GM12878 (cell line): ENCODE results near the gene CAMTA1. TPM values are rescaled to one million over a fixed set of nuclear protein-coding genes. Genes with fewer than 3 reads are reported as not detected.

Experiments
- ATAC-seq: fragments of 200-7000 bp; cut with Tn5 transposase; 3 replicates; pipeline ENCODE4 v1.9.1; 2020; ENCODE audit warnings: mild to moderate bottlenecking, moderate library complexity
- BruUV-seq: library from RNA; stranded (reverse); fragments of 400-500 nt; replicated peaks from 2 replicates; lab custom pipeline; 2021; lab: Mats Ljungman, UMichigan
- CTCF ChIA-PET: fragments of 300-600 bp; sonication (Branson Sonifier 250); formaldehyde crosslinking; extraction: SDS; loops from one replicate; lab custom pipeline; 2021; ENCODE audit warnings: inconsistent platforms; lab: Yijun Ruan, JAX
- POLR2A ChIA-PET: fragments of 350-600 bp; formaldehyde crosslinking; extraction: SDS; loops from one replicate; lab custom pipeline; 2021; ENCODE audit warnings: inconsistent platforms; lab: Charles Lee
- RAD21 ChIA-PET: fragments of 300-600 bp; sonication (Branson Sonifier 250); formaldehyde crosslinking; loops from one replicate; lab custom pipeline; 2023; ENCODE audit warnings: antibody characterized with exemption; ENCODE audit not compliant: unreplicated experiment; lab: Charles Lee
- SMC1A ChIA-PET: fragments of 300-600 bp; sonication (Branson Sonifier 250); formaldehyde crosslinking; loops from one replicate; lab custom pipeline; 2023; ENCODE audit not compliant: unreplicated experiment, uncharacterized antibody; lab: Charles Lee
- DNase-seq: peaks from one replicate; pipeline ENCODE4 v3.0.0-alpha.2; 2011; ENCODE audit warnings: low read depth, low spot score
- FAIRE-seq: peaks from 3 replicates; lab custom pipeline; 2011; peaks lifted over from hg19 to GRCh38; lab: Jason Lieb, UNC
- H2AFZ ChIP-seq: 2 replicates; pipeline ENCODE4 v1.6.0; 2011; ENCODE audit warnings: low read depth, low read length, control low read depth; ENCODE audit not compliant: control insufficient read depth
- H3K27ac ChIP-seq: 2 replicates; pipeline ENCODE4 v1.5.1; 2011; ENCODE audit warnings: control low read depth; ENCODE audit not compliant: control insufficient read depth, insufficient read depth
- H3K27me3 ChIP-seq, 2 experiments: replicated peaks in 1 of 2; 2 replicates each; pipeline versions ENCODE4 v1.6.0 to v1.6.1; 2011; ENCODE audit warnings: low read length in 1 of 2; ENCODE audit not compliant: control insufficient read depth in 2 of 2, insufficient read depth in 2 of 2
- H3K36me3 ChIP-seq, 2 experiments: 2 replicates each; pipeline ENCODE4 v1.5.1; 2011; ENCODE audit warnings: low read length in 1 of 2; ENCODE audit not compliant: control insufficient read depth in 2 of 2, insufficient read depth in 2 of 2
- H3K4me1 ChIP-seq: 2 replicates; pipeline ENCODE4 v1.6.1; 2011; ENCODE audit warnings: mild to moderate bottlenecking, low read length, moderate library complexity, mixed read lengths; ENCODE audit not compliant: control insufficient read depth, insufficient read depth
- H3K4me2 ChIP-seq: 2 replicates; pipeline ENCODE4 v1.6.0; 2011; ENCODE audit warnings: control low read depth; ENCODE audit not compliant: control insufficient read depth, insufficient read depth
- H3K4me3 ChIP-seq: fragments of 200-600 bp; sonication (generic); 2 replicates; pipeline ENCODE4 v1.5.1; 2016
- H3K79me2 ChIP-seq: 2 replicates; pipeline ENCODE4 v1.6.0; 2011; ENCODE audit warnings: low read length; ENCODE audit not compliant: control insufficient read depth, insufficient read depth
- H3K9ac ChIP-seq: 2 replicates; pipeline ENCODE4 v1.8.0; 2011; ENCODE audit warnings: low read length, control low read depth, mixed read lengths; ENCODE audit not compliant: control insufficient read depth, insufficient read depth
- H3K9me3 ChIP-seq: replicated peaks from 3 replicates; pipeline ENCODE4 v1.5.1; 2011; ENCODE audit warnings: mild to moderate bottlenecking, low read length; ENCODE audit not compliant: control insufficient read depth, insufficient read depth
- H4K20me1 ChIP-seq: 2 replicates; pipeline ENCODE4 v1.6.0; 2011; ENCODE audit not compliant: control insufficient read depth, insufficient read depth
- BCL11A ChIP-seq: IDR thresholded peaks from 2 replicates; pipeline ENCODE4 v1.6.1; 2011; ENCODE audit warnings: low read depth, low read length
- CHD1 ChIP-seq: IDR thresholded peaks from 2 replicates; pipeline ENCODE4 v1.6.1; 2012; ENCODE audit warnings: low read depth, low read length, improper control_type of control experiment
- ESRRA ChIP-seq: IDR thresholded peaks from 2 replicates; pipeline ENCODE4 v1.6.1; 2012; ENCODE audit warnings: mild to moderate bottlenecking, low read length, improper control_type of control experiment
- ETV6 ChIP-seq, 2 experiments: fragments of 450-650 bp in 1 of 2; IDR thresholded peaks in 1 of 2; conservative IDR thresholded peaks in 1 of 2; 2 replicates each; pipeline ENCODE4 v1.6.1; 2014; ENCODE audit warnings: antibody characterized with exemption in 1 of 2, borderline replicate concordance in 1 of 2, low read depth in 1 of 2, mild to moderate bottlenecking in 1 of 2, moderate library complexity in 1 of 2
- FOS ChIP-seq: IDR thresholded peaks from 3 replicates; pipeline ENCODE4 v1.6.1; 2011; ENCODE audit warnings: borderline replicate concordance; ENCODE audit not compliant: insufficient read length; ENCODE audit errors: extremely low read depth
- FOXK2 ChIP-seq: fragments of 450-650 bp; IDR thresholded peaks from 2 replicates; pipeline ENCODE4 v1.6.1; 2017; ENCODE audit warnings: mild to moderate bottlenecking, moderate library complexity
- GATAD2B ChIP-seq: fragments of 450-650 bp; conservative IDR thresholded peaks from 2 replicates; pipeline ENCODE4 v1.6.1; 2017; ENCODE audit warnings: low read depth, mild to moderate bottlenecking, moderate library complexity
- IKZF1 ChIP-seq: fragments of 450-650 bp; conservative IDR thresholded peaks from 2 replicates; pipeline ENCODE4 v1.6.1; 2017; ENCODE audit warnings: antibody characterized with exemption, mild to moderate bottlenecking
- NFYB ChIP-seq: IDR thresholded peaks from 2 replicates; pipeline ENCODE4 v1.6.1; 2011; ENCODE audit warnings: low read depth, mild to moderate bottlenecking, low read length, improper control_type of control experiment, moderate library complexity; ENCODE audit not compliant: insufficient read depth
- NR2C2 ChIP-seq: IDR thresholded peaks from 2 replicates; pipeline ENCODE4 v1.6.1; 2011; ENCODE audit warnings: borderline replicate concordance, low read depth; ENCODE audit not compliant: control insufficient read depth, insufficient read length
- REST ChIP-seq: IDR thresholded peaks from 2 replicates; pipeline ENCODE4 v1.6.1; 2012; ENCODE audit warnings: mild to moderate bottlenecking, low read depth, low read length
- SMAD5 ChIP-seq: IDR thresholded peaks from 2 replicates; pipeline ENCODE4 v1.6.1; 2016; ENCODE audit warnings: antibody characterized with exemption, low read depth
- SMARCA5 ChIP-seq: fragments of 450-650 bp; IDR thresholded peaks from 2 replicates; pipeline ENCODE4 v1.6.1; 2017; ENCODE audit warnings: mild to moderate bottlenecking
- ZBED1 ChIP-seq: IDR thresholded peaks from 2 replicates; pipeline ENCODE4 v1.6.1; 2016; ENCODE audit warnings: borderline replicate concordance
- ZNF217 ChIP-seq: fragments of 450-650 bp; IDR thresholded peaks from 2 replicates; pipeline ENCODE4 v1.6.1; 2017; ENCODE audit warnings: antibody characterized with exemption, mild to moderate bottlenecking
- ZNF687 ChIP-seq: fragments of 450-650 bp; IDR thresholded peaks from 2 replicates; pipeline ENCODE4 v1.6.1; 2017; ENCODE audit warnings: mild to moderate bottlenecking, moderate library complexity
- WGBS: methylation state at CpG from one replicate; pipeline ENCODE4 v1.1.6; 2016; ENCODE audit warnings: low lambda C conversion rate; ENCODE audit not compliant: insufficient replicate concordance, insufficient coverage; ENCODE audit errors: missing lambda C conversion rate; 5-methylcytosine and 5-hydroxymethylcytosine counted together
- in situ Hi-C: fragments of 300-500 bp; cut with MboI; formaldehyde crosslinking; loops from 9 replicates; pipeline ENCODE4 v1.14.3; 2018; ENCODE audit warnings: mixed read lengths
- intact Hi-C: fragments of 100-400 bp; cut with micrococcal nuclease; formaldehyde crosslinking; loops from one replicate; pipeline ENCODE4 v1.14.2; 2022; ENCODE audit not compliant: unreplicated experiment
- polyA plus RNA-seq, 11 experiments: library from polyadenylated mRNA; depleted of rRNA in 4 of 11; unstranded in 6 of 11; stranded (reverse) in 5 of 11; fragments of >200 nt; fragmentation: Nextera tagmentation in 4 of 11; fragmentation: Illumina TruSeq in 1 of 11; extraction: Ambion mirVana in 4 of 11; extraction: Trizol in 1 of 11; gene quantifications; 1 replicate in 1 of 11; 2 replicates in 10 of 11; pipeline versions ENCODE4 v1.2.1 to v1.2.3, GENCODE V29; 2011 to 2016; ENCODE audit warnings: inconsistent platforms in 2 of 11, missing spikeins in 2 of 11, low read depth in 1 of 11
- total RNA-seq, 4 experiments: library from RNA; depleted of rRNA in 3 of 4; stranded (reverse); fragments of >200 nt in 3 of 4; fragmentation: Illumina TruSeq in 1 of 4; extraction: Trizol in 1 of 4; gene quantifications; 2 replicates each; pipeline versions ENCODE4 v1.2.1 to v1.2.3, GENCODE V29; 2013 to 2021

Gene CAMTA1
- total and polyA plus RNA-seq, 10 of the 15 experiments (the other 5 are each of a cell fraction or from before 2014, with no cell fraction given), result 37.7 to 148 (median 76.4) TPM

- no peak for TF ChIP-seq ZNF687
- TF ChIP-seq, all 136 proteins: peak for 0
These were observed 499.7 kb downstream of the CAMTA1 start (continued) for GRCh38 chr1:7284839-7285435.

GRCh38 chr1:7285856-7286454 is 500.7 kb downstream of the CAMTA1 start:
- DNase-seq (no peak), ATAC-seq (no peak), FAIRE-seq (no peak)
- ChIA-PET CTCF (no interaction called here), RAD21 (no interaction called here), POLR2A (interaction anchor here (0.6 kb wide), 1 partner anchor 513 kb away, joined by 4 read pairs; no protein-coding TSS in a partner anchor), SMC1A (no interaction called here)
- Histone ChIP-seq H3K9ac (no peak overlapping the region), H3K27me3 (peaks cover 0 to 2% of the 10 kb centered on the region in 2 experiments; a peak in 2 of 4 replicates), H3K4me2 (no peak overlapping the region), H3K36me3 (no peaks in the 10 kb centered on the region), H2AFZ (no peak overlapping the region), H3K4me1 (no peaks in the 10 kb centered on the region), H4K20me1 (no peaks in the 10 kb centered on the region), H3K27ac (no peak overlapping the region), H3K9me3 (no peaks in the 10 kb centered on the region), H3K79me2 (no peaks in the 10 kb centered on the region), H3K4me3 (no peak overlapping the region)
- BruUV-seq, result no TSS peak
- in situ Hi-C loops (no loop called here), intact Hi-C loops (no loop called here)
- 28% methylated on average over 10 of the region's 10 CpGs for WGBS
- TF ChIP-seq IKZF1 (no peak), ETV6 (conservative IDR thresholded peaks at IDR 0.05 in 1 of 2, IDR thresholded peaks at IDR 0.05 in 1 of 2; ENCODE audit: borderline replicate concordance in 1 of 2, low read depth in 1 of 2) (no peak), FOS (no peak), CHD1 (no peak), ZNF217 (no peak), SMARCA5 (no peak), GATAD2B (no peak), ESRRA (no peak), NR2C2 (no peak), ZBED1 (no peak), REST (no peak), NFYB (no peak), FOXK2 (no peak), BCL11A (no peak), SMAD5 (no peak)
